ENCODE results near the gene CLEC11A.

DNA sequence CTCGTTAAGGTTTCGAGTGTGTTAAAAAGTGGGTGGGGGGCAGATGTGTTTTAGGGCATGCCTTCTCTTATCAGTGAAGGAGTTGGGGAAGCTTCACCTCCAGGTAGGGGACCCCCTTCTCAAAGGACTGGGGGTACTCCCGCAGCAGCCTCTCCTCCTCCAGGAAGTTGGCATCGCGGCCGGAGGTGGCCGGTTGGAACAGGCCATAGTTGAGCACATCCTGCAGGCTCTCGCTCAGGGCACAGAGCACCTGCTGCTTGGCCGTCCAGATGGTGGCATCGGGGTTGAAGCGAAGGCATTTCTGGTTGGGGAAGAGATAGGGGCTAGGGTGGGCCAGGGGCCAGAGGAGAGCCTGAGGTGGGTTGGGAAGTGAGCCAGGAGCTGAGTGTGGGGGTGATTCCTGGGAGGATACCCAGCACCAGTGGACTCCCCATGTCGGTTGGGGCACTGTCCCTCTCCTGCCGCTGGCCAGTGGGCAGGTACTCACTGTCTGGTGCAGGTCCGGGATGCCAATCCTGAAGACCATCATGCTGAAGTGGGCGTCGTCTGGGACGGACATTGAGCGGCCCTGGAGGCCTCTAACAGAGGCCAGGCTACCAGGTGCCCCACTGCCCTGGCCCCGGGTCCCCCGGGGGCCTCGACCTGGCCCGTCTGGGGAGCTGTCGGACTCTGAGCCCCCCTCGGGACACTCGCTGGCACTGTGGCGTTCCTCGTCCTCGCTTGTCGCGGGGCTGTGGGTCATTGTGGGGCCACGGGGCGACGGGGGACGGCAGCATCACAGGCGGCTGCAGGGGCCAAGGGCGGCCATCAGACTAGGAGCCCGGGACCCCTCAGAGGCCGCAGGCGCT, 6.8 kb upstream of the CLEC11A start:
- TF ChIP-seq, protein P1, sequence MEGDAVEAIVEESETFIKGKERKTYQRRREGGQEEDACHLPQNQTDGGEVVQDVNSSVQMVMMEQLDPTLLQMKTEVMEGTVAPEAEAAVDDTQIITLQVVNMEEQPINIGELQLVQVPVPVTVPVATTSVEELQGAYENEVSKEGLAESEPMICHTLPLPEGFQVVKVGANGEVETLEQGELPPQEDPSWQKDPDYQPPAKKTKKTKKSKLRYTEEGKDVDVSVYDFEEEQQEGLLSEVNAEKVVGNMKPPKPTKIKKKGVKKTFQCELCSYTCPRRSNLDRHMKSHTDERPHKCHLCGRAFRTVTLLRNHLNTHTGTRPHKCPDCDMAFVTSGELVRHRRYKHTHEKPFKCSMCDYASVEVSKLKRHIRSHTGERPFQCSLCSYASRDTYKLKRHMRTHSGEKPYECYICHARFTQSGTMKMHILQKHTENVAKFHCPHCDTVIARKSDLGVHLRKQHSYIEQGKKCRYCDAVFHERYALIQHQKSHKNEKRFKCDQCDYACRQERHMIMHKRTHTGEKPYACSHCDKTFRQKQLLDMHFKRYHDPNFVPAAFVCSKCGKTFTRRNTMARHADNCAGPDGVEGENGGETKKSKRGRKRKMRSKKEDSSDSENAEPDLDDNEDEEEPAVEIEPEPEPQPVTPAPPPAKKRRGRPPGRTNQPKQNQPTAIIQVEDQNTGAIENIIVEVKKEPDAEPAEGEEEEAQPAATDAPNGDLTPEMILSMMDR (IDR thresholded peaks at IDR 0.05): no peak
- TF ChIP-seq POLR2A (IDR thresholded peaks at IDR 0.05): no peak
